Ishikawa (cell line): ENCODE data around the gene SLC17A4.

Experiments used
- CEBPB ChIP-seq: IDR thresholded peaks from 2 replicates; pipeline ENCODE4 v1.6.1; 2012
- CREB1 ChIP-seq: IDR thresholded peaks from 2 replicates; pipeline ENCODE4 v1.6.1; 2012; ENCODE audit warnings: low read depth
- EGR1 ChIP-seq: IDR thresholded peaks from 2 replicates; pipeline ENCODE4 v1.6.1; 2012
- EP300 ChIP-seq: IDR thresholded peaks from 2 replicates; pipeline ENCODE4 v1.6.1; 2012; ENCODE audit warnings: borderline replicate concordance
- FOXM1 ChIP-seq: IDR thresholded peaks from 2 replicates; pipeline ENCODE4 v1.6.1; 2012; ENCODE audit warnings: low read depth, borderline replicate concordance
- NFIC ChIP-seq: IDR thresholded peaks from 2 replicates; pipeline ENCODE4 v1.6.1; 2012
- RAD21 ChIP-seq: IDR thresholded peaks from 2 replicates; pipeline ENCODE4 v1.6.1; 2012; ENCODE audit warnings: low read depth
- TAF1 ChIP-seq: IDR thresholded peaks from 2 replicates; pipeline ENCODE4 v1.6.1; 2012; ENCODE audit warnings: low read depth, mild to moderate bottlenecking
- TCF12 ChIP-seq: IDR thresholded peaks from 2 replicates; pipeline ENCODE4 v1.6.1; 2012; ENCODE audit warnings: low read depth
- TEAD4 ChIP-seq: IDR thresholded peaks from 2 replicates; pipeline ENCODE4 v1.6.1; 2012
- YY1 ChIP-seq: IDR thresholded peaks from 2 replicates; pipeline ENCODE4 v1.6.1; 2012; ENCODE audit warnings: low read depth
- ZBTB7A ChIP-seq: IDR thresholded peaks from 2 replicates; pipeline ENCODE4 v1.6.1; 2012; ENCODE audit warnings: low read depth
- TF ChIP-seq, protein P1 (sequence below): IDR thresholded peaks from 2 replicates; pipeline ENCODE4 v1.6.1; 2012
- TF ChIP-seq, protein P2 (sequence below): IDR thresholded peaks from 2 replicates; pipeline ENCODE4 v1.6.1; 2012
- TF ChIP-seq, protein P3 (sequence below): IDR thresholded peaks from 2 replicates; pipeline ENCODE4 v1.6.1; 2012; ENCODE audit warnings: low read depth, mild to moderate bottlenecking

Gene SLC17A4

DNA sequence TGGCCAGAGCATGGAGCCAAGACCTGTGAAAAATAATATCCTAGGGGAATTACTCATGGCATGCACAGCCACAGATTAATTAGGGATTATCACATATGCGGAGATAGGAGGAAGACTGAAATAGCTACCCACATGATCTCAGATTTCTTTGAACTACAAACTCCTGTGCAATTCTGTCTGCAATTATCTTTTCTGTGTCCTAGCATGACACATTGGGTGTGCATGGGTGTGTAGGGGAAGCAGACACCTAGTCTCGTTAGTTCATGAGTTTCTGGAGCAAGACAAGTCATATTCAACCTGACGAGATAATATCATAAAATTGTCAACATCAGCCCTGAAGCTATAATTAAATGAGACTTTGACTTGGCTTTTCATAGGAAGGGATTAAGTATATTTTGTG is 3.6 kb upstream of the SLC17A4 start:
- no peak for TF ChIP-seq ZBTB7A
- TF ChIP-seq CREB1: no peak
- no peak for TF ChIP-seq EGR1
- TF ChIP-seq FOXM1: no peak
- TF ChIP-seq, protein P1, sequence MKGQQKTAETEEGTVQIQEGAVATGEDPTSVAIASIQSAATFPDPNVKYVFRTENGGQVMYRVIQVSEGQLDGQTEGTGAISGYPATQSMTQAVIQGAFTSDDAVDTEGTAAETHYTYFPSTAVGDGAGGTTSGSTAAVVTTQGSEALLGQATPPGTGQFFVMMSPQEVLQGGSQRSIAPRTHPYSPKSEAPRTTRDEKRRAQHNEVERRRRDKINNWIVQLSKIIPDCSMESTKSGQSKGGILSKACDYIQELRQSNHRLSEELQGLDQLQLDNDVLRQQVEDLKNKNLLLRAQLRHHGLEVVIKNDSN: no peak
- TF ChIP-seq, protein P2, sequence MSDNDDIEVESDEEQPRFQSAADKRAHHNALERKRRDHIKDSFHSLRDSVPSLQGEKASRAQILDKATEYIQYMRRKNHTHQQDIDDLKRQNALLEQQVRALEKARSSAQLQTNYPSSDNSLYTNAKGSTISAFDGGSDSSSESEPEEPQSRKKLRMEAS: no peak

DNA sequence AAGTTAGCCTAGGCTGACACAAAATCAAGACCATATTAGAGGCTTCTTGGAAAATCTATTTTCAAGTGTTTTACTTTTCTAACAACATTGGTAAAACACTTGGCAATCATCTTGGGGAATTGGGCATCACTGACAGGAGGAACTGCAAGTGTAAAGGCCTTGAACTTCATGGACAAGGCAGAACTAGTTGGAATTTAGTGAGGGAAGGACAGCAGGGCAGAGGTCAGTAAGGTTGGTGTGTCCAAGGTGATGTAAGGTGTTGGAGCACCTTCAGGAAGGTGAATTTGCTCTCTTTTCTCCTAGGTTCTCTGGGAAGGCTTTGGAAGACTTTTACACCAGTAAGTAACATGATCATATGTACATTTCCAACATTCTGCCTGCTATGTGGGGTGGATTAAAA is 1.5 kb upstream of the SLC17A4 start:
- TF ChIP-seq, protein P1: no peak
- no peak for TF ChIP-seq CEBPB
- TF ChIP-seq, protein P2: no peak
- TF ChIP-seq TAF1: no peak
- TF ChIP-seq CREB1: no peak
- no peak for TF ChIP-seq EP300
- TF ChIP-seq YY1: no peak

DNA sequence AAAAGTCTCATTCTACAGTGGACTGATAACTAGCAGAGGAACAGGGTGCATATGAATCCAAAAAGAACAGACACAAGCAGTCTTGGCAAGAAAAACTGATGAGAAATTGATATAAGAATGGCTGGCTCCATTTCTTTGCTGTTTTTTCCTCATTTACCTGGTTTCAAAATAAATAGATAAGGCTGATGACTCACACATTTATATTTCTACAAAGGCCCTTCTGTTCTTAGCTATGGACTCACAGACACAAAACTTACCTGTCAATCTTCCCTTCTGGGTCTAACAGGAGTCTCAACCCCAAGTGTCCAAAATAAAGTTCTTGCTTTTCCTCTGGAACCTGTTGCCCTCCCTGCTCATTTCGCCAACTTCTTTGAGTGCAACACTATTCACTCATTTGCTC is 941 bp downstream of the SLC17A4 start:
- no peak for TF ChIP-seq EP300
- no peak for TF ChIP-seq ZBTB7A
- TF ChIP-seq NFIC: no peak
- TF ChIP-seq RAD21: no peak

DNA sequence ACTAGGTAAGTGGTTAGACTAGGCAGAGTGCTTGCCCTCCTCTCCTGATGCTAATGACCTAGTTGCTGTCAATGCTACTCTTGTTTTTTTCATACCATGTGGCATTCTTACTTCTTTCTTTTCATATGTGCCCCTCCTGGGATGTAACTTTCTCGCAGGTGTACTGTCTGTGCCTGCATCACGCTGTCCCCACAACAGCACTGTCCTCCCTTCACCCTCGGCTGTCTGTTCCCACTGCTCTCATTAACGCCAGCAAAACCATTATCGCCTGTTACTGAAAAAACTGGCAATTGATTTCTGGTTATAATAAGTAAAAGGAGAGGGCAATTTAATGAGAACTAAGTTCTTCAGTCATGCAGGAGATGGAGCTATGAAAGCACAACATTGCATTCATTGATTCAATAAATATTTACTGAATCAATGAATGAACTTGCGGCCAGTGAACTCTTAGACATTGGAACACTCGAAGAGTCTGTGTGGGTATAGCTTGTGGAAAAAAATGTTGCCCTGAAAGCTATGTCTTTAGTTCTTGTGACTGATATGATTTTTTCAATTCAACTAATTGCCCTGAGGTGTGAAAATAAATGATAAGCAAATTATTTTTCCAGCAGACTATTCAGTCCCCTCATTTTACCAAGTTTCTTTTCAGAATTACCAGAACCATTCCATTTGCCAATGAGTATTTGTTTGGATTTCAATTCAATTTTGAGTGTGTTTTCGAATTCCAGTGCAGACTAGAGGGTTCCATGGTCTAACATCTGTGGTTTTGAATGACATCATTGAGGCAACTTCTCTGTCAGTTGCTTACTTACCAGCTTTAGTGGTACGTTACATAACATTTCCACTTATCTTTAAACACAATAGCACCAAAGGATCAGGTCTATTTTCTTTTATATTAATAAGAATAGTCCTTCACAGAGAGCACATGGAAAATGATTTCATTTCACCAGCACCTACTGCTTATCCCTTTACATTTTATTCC is 2.1 kb downstream of the SLC17A4 start:
- TF ChIP-seq CEBPB: no peak
- TF ChIP-seq NFIC: no peak
- TF ChIP-seq TAF1: no peak
- TF ChIP-seq TCF12: no peak
- TF ChIP-seq YY1: no peak
- no peak for TF ChIP-seq EGR1

DNA sequence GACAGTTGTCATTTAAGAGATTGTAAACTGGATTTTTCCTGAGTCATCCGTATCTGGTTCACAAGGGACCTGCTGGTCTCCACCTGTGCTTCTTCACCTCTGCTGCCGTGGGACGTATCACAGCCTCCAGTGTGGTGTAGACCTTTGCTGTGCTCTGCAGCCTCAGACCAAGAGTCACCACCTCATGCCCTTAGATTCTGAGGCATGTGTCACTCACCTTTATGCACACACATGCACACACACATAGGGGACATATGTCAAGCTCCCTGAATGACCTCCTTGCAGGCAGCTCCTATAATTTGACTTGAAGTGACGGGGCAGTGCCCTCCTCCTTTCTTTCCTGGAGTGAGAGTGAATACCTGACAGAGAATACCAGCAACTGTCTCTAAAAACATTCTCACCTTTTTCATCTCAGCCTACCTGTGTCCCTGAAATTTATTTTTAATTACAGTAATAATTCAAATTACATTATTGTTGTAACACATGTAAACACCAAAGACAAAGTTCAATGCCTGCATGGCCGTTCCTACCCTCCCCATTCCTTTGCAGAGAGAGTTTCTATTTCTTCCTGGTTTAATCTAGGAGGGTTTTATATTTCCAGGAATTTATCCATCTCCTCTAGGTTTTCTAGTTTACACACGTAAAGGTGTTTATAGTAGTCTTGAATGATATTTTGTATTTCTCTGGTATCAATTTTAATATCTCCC is 3.5 kb downstream of the SLC17A4 start:
- TF ChIP-seq CEBPB (no peak), CREB1 (no peak), EGR1 (no peak), TCF12 (no peak), ZBTB7A (no peak), FOXM1 (no peak), EP300 (no peak), TAF1 (no peak), NFIC (no peak), YY1 (no peak), TEAD4 (no peak), RAD21 (no peak)
- TF ChIP-seq, protein P1: no peak
- TF ChIP-seq, protein P2: no peak
- TF ChIP-seq, protein P3, sequence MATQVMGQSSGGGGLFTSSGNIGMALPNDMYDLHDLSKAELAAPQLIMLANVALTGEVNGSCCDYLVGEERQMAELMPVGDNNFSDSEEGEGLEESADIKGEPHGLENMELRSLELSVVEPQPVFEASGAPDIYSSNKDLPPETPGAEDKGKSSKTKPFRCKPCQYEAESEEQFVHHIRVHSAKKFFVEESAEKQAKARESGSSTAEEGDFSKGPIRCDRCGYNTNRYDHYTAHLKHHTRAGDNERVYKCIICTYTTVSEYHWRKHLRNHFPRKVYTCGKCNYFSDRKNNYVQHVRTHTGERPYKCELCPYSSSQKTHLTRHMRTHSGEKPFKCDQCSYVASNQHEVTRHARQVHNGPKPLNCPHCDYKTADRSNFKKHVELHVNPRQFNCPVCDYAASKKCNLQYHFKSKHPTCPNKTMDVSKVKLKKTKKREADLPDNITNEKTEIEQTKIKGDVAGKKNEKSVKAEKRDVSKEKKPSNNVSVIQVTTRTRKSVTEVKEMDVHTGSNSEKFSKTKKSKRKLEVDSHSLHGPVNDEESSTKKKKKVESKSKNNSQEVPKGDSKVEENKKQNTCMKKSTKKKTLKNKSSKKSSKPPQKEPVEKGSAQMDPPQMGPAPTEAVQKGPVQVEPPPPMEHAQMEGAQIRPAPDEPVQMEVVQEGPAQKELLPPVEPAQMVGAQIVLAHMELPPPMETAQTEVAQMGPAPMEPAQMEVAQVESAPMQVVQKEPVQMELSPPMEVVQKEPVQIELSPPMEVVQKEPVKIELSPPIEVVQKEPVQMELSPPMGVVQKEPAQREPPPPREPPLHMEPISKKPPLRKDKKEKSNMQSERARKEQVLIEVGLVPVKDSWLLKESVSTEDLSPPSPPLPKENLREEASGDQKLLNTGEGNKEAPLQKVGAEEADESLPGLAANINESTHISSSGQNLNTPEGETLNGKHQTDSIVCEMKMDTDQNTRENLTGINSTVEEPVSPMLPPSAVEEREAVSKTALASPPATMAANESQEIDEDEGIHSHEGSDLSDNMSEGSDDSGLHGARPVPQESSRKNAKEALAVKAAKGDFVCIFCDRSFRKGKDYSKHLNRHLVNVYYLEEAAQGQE: no peak

DNA sequence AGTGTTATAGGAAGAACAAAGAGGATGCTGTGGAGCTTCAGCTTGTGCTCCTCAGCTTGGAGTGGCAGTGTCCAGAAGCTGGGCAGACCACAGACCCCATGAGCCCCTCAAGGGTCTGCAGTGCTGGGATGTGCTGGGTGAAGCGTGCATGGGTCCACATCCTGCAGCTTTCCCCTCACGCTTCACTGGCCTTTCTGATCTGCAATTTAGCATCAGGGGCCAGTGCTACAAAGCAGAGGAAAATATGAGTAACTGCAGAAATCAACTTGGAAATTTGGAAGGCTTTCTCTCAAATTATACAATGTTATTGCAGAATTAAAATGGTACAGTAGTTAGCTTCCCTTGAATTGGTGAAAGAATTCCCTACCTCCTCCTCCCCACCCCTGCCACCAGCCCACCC is 10.1 kb downstream of the SLC17A4 start:
- TF ChIP-seq NFIC (no peak), YY1 (no peak), CEBPB (no peak), TCF12 (no peak), CREB1 (no peak), RAD21 (no peak), TAF1 (no peak), EP300 (no peak), FOXM1 (no peak), EGR1 (no peak), ZBTB7A (no peak), TEAD4 (no peak)
- TF ChIP-seq, protein P2: no peak
- TF ChIP-seq, protein P1: no peak
- TF ChIP-seq, protein P3: no peak
